SH-SY5Y (cell line): Measurements from ENCODE around the gene TMEM120B.

ENCODE experiments used
- GATA2 ChIP-seq: IDR thresholded peaks from 2 replicates; pipeline ENCODE4 v1.6.1; 2011; ENCODE audit warnings: mild to moderate bottlenecking, low read depth, low read length
- GATA3 ChIP-seq: IDR thresholded peaks from 2 replicates; pipeline ENCODE4 v1.6.1; 2011; ENCODE audit warnings: low read depth, mild to moderate bottlenecking, low read length, moderate library complexity

The TMEM120B gene

DNA sequence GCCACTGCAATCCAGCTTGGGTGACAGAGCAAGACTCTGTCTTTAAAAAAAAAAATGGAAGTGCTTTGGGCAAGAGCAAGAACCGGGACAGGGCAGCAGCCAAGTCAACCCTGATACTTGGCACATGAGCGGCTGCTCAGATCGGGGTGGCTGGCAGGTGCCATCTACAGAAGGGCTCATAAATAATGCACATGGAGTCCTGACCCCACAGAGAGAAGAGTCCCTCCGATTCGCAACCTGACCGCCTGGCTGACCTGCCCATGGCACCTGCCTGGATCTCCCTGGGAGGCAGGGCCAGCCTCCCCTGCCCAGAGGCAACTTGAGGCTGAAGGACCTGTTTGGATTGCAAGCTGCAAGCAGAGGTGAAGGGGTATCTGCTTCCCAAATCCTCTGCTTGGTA, 9.6 kb upstream of the TMEM120B start:
- TF ChIP-seq GATA2, result no peak
- no peak for TF ChIP-seq GATA3

DNA sequence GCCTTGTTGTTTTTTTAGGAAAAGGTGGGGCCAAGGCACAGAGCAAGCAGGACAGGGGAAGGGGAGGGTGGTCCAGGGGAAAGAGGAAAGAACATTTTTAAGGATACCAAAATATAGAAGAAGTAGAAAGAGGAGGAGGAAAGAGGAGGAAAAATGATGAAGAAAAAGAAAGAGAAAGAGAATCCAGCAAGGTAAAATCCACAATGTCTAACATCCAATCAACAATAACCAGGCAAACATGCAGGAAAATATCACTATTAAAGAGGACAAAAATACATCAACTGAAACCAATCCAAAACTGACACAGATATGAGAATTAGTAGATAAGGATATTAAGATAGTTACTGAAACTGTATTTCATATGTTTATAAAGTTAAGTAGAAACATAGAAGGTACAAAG, 7.0 kb upstream of the TMEM120B start:
- TF ChIP-seq GATA2 (no peak), GATA3 (no peak)

DNA sequence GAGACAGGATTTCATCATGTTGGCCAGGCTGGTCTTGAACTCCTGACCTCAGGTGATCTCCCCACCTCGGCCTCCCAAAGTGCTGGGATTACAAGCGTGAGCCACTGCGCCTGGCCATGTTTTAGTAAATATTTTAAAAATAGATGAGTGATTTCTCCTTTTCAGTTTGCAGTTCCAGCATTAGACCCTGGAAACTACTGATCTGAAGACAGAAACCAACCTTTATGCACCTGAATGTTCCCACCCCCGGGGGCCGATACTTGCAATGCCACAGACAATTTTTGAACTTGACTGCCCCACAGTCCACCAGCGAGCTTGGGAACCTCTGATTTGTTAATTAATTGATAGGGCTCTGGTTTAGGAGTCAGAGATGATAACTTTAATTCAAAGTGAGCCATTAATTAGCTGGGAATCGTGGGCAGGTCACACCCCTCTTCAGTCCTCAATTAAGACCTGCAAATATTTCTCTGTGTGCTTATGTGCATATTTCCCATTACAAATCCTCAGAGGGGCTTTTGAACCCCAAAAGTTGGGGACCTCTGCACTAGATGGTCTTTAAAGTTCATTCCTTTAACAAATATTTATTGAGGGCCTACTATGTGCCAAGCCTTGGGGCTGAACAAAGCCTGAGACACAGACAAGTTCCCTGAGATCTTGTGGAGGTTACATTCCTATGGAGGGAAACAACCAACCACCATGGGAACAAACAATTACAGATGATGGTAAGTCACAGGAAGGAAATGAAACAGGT, 4.1 kb upstream of the TMEM120B start:
- no peak for TF ChIP-seq GATA3
- no peak for TF ChIP-seq GATA2

DNA sequence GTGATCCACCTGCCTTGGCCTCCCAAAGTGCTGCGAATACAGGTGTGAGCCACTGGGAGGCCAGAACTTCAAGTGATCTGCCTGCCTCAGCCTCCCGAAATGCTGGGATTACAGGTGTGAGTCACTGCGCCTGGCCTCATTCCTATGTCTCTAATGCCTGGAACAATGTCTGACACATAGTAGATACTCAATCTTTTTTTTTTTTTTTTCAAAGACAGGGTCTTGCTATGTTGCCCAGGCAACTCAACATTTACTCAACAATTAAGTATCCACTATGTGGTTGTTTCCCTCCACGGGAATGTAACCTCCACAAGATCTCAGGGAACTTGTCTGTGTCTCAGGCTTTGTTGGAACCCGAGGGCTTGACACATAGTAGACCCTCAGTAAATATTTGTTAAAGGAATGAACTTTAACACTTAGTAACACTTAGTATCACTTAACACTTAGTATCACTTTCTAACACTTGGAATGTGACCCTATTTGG, 3.0 kb upstream of the TMEM120B start:
- TF ChIP-seq GATA3 (no peak), GATA2 (no peak)

DNA sequence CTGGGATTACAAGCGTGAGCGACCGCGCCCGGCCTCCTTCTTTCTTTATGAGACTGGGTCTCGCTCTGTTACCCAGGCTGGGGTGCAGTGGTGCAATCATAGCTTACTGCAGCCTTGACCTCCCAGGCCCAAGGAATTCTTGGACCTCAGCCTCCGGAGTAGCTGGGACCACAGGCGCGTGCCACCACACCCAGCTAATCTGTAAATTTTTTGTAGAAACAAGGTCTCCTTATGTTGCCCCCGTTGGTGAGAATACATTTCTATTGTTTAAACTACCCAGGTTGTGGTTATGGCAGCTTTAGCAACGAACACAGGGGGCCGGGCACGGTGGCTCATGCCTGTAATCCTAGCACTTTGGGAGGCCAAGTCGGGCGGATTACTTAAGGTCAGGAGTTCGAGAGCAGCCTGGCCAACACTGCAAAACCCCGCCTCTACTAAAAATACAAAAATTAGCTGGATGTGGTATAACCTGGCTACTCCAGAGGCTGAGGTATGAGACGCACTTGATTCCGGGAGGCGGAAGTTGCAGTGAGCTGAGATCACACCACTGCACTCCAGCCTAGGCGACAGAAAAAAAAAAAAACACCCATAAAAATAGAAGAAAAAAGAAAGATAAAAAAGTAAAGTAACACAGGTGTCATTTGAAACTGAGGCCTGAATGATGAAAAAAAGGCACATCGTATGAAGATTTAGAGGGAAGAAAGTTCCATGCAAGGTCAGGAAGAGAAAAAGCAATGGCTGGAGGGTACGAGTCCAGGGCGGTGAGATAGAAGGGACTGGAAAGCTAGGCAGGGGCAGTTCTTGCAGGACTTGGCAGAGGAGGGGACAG, 977 bp upstream of the TMEM120B start:
- TF ChIP-seq GATA3, result no peak
- no peak for TF ChIP-seq GATA2

DNA sequence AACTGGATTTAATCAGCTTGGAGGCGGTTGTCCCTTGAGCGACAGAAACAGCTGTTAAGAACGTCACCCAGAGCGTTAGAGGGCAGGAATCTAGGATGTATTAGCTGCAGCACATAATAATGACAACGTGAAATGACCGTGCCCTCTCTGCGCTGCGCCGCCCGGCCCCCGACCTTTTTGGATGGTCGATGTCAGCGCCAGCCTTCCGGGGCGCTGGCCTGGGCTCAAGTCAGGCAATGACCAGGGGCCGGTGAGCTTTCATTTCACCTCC, 427 bp upstream of the TMEM120B start:
- TF ChIP-seq GATA3 (no peak), GATA2 (no peak)

DNA sequence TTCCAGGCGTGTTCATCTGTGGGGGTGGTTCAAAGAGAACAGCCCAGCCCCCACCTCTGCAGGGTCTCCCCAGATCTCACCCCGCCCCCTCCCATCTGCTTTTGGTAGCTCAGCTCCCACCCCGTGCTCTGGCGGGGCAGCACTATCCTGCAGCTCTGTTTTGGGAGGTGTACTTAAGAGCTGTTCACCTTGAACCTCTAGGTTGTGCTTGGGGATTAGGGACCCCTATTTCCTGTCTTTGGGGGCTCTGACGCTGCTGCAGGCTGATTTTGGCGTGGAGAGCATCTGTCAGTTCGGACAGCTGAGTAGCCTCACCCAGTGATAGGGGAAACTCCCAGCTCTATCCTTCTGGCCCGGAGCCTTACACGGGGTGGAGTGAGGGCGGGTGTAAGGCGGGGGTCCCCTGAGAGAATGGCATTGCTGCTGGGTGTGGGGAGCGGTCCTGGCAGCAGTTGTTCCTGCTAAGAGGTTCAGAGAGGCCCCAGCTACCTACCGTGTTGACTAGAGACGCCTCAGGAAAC, 765 bp downstream of the TMEM120B start:
- no peak for TF ChIP-seq GATA2
- TF ChIP-seq GATA3, result no peak

DNA sequence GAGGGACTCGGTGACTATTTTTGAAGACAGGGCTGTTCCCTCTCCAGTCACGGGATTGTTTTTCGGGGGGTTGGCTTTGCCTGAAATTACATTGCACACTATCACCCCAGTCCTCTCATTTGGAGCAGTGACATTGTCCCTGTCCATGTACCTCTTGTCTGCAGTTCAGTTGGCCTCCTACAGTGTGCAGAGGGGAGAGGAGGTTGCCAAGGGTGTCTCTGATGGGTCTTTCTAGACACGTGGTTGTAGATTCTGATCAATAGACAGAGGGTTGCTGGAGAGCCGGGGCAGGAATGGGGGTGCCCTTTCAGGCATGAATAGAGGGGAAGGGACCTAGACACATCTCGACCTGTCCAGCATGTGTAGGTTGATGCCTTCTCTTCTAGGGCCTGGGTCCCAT, 1.2 kb downstream of the TMEM120B start:
- TF ChIP-seq GATA3, result no peak

DNA sequence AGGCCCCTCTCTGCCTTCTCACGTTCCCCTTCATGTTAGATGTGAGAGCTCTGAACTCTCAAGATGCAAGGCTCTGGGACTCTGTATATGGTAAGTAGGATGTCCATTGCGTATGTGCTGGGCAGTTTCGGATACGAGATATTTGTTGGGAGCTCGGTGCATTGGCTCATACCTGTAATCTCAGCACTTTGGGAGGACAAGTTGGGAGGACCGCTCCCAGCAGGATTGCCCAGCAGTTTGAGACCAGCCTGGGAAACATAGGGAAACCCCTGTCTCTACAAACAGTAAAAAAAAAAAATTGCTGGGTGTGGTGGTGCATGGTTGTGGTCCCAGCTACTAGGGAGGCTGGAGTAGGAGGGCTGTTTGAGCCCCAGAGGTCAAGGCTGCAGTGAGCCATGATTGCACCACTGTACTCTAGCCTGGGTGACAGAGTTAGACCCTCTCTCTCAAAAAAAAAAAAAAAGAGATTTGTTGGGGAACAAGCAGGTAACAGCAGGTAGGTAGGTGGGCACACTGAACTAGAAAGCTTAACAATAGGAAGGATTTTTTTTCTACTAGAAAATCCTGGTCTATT, 3.4 kb downstream of the TMEM120B start:
- TF ChIP-seq GATA3, result no peak
- TF ChIP-seq GATA2, result no peak

DNA sequence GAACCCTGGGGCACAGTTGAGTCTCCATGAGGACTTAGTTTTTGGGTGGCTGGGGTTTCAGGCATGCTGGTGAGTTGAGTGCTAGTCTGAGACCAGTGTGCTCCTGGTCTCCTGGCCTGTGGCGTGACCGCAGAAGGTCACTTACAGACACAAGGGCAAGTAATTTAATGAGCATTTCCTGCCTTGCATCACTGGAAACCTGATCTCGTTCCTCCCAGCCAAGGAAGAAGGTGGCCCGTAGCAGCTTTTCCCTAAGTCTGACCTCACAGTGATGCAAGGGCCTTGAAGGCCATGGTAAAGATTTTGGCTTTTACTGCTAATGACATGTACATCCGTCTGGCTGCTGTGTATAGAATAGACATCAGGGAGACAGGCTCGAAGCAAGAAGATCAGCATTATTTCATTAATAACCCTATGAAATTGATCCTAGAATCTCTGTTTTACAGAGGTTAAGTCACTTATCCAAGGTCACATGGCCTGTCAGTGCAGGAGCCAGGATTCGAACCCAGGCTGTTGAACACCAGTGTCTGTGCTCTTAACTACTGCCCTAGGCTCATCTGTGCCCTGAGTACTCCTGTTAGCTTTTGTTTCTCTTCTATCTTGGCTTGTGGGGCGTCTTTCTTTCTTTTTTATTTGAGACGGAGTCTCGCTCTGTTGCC, 4.6 kb downstream of the TMEM120B start:
- TF ChIP-seq GATA3, result no peak
- TF ChIP-seq GATA2, result no peak

DNA sequence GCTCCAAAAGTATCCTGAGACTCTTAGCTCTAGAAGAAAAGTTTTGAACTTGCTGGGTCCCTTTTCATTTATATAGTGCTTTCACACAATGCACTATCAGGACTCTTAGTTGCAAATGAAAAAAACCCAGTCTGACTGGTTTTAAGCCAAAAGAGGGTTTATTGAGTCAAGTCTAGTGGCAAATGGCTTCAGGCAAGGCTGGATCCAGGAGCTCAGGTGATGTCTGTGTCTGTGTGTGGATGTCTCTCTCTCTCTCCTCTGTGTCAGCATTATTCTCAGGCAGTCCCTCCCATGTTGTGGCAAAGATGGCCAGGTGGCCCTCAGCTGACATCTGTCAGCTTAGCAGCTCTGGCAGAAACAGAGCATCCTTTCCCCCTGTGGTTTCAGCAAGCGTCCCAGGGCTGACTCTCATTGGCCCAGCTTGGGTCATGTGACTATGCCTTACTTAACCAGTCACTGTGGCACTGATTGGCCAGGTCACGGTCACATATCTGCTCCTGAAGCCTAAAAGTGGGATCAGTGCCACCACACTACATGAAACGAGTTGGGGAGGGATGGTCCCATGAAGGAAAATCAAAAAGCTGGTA, 6.2 kb downstream of the TMEM120B start:
- TF ChIP-seq GATA3 (no peak), GATA2 (no peak)

DNA sequence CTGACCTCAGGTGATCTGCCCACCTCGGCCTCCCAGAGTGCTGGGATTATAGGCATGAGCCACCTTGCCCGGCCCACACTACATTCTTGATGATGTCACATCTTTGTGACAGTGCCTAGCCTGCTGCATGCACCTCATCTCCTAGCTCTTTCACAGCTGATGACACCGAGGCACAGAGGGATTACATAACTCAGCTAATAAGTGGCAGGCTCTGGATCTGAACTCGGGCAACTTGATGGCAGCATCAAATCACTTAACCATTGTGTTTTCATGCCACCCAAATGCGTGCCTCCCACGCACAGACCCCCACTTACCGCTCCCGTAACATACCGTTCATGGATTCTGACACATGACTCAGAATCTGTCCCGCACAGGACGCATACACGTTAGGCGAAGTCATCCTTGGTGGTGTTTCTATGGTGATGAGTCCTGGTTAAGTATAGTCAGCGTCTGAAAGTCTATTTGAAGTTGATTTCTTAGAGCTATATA, 7.4 kb downstream of the TMEM120B start:
- no peak for TF ChIP-seq GATA3
- TF ChIP-seq GATA2, result no peak

DNA sequence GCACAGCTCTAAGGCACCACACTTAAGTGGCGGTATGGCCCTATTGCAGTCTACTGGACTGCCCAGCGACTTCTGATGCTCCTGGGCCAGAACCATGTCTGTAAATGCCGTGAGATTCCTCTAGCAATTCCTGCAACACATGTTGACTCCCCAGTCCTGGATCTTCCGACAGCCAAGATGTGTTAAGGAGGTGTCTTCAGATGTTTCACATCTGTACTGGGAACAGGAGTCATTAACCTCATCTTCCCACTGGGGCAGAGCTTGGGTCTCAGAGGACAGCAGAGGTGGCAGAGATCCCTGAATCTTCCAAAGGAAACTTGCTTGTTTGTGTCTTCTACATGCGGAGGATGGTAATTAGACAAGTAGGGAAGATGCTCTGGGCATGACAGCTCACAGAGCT, 8.2 kb downstream of the TMEM120B start:
- TF ChIP-seq GATA3 (no peak), GATA2 (no peak)

DNA sequence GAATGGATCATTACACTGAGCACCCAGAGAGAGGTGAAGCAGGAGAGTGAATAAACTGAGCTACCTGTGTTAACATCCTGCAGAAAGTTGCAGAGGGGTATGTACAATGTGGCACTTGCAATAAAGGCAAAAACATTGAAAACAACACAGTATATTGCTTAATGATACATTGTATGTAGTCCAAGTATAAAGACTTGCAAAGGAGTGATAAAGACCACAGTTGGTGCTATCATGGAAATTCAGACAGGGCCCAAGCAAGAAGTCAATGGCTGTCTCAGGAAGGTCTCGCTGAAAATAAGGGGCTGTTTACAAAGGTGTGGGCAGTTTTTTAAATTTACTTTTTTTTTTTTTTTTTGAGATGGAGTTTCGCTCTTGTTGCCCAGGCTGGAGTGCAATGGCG, 10.0 kb downstream of the TMEM120B start:
- TF ChIP-seq GATA2, result no peak
- no peak for TF ChIP-seq GATA3

DNA sequence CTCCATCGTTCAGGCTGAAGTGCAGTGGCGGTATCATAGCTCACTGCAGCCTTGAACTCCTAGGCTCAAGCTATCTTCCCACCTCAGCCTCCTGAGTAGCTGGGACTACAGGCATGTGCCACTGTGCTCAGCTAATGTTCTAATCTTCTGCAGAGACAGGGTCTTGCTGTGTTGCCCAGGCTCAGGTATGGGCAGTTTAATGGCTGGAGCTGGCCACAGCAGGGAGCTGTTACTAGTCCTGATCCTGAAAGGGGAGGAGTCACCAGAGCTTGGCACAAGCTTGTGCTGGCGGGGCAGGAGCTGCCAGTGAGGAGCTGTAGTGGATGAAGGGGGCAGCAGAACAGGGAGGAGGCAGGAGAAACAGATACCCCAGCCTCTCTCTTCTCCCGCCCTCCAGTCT, 10.6 kb downstream of the TMEM120B start:
- TF ChIP-seq GATA2, result no peak
- no peak for TF ChIP-seq GATA3
